ENCODE measurements around the gene TEAD1.
A peak's percentile ranks its signal among the peaks of the same experiment; 100 is the strongest.

TEAD1 gene

GRCh38 chr11:12927221-12927620 is 253.0 kb downstream of the TEAD1 start:
- no peak for DNase-seq

- DNase-seq = no peak
Observed at GRCh38 chr11:12927886-12928285, 253.7 kb downstream of the TEAD1 start.

- DNase-seq = no peak
Observed at GRCh38 chr11:12930850-12931249, 256.6 kb downstream of the TEAD1 start.

- DNase-seq = no peak
Observed at GRCh38 chr11:12932485-12932884, 258.3 kb downstream of the TEAD1 start.

- no peak for DNase-seq
Observed at GRCh38 chr11:12936200-12936599, 262.0 kb downstream of the TEAD1 start.

GRCh38 chr11:12938590-12939247 is 264.5 kb downstream of the TEAD1 start:
- no peak for DNase-seq

GRCh38 chr11:12941671-12942070 is 267.4 kb downstream of the TEAD1 start:
- peak in 1 of 58 donors; percentile 15 for DNase-seq

- DNase-seq = no peak
Observed at GRCh38 chr11:12942157-12942556, 267.9 kb downstream of the TEAD1 start.

- DNase-seq = no peak
Observed at GRCh38 chr11:12943311-12943710, 269.1 kb downstream of the TEAD1 start.

GRCh38 chr11:12944889-12945288 is 270.7 kb downstream of the TEAD1 start:
- no peak for DNase-seq

GRCh38 chr11:12949453-12949852 is 275.2 kb downstream of the TEAD1 start:
- no peak for DNase-seq

- DNase-seq = no peak
Observed at GRCh38 chr11:12950670-12951069, 276.4 kb downstream of the TEAD1 start.

- DNase-seq = no peak
Observed at GRCh38 chr11:12951376-12951775, 277.2 kb downstream of the TEAD1 start.

GRCh38 chr11:12952094-12952493 is 277.9 kb downstream of the TEAD1 start:
- DNase-seq = no peak

GRCh38 chr11:12958986-12959385 is 284.8 kb downstream of the TEAD1 start:
- no peak for DNase-seq

- DNase-seq = no peak
Observed at GRCh38 chr11:12961615-12962014, 287.4 kb downstream of the TEAD1 start.

- DNase-seq = no peak
Observed at GRCh38 chr11:12962306-12962705, 288.1 kb downstream of the TEAD1 start.

- DNase-seq = peak in 3 of 58 donors; percentile 5 to 10 (median 6)
Observed at GRCh38 chr11:12963051-12963450, 288.8 kb downstream of the TEAD1 start.

GRCh38 chr11:12963792-12964536 is 289.7 kb downstream of the TEAD1 start:
- DNase-seq = peak in 54 of 58 donors; percentile 1 to 74 (median 38)

- DNase-seq = no peak
Observed at GRCh38 chr11:12964650-12965049, 290.4 kb downstream of the TEAD1 start.

- DNase-seq = no peak
Observed at GRCh38 chr11:12966002-12966401, 291.8 kb downstream of the TEAD1 start.

- no peak for DNase-seq
Observed at GRCh38 chr11:12968101-12968500, 293.9 kb downstream of the TEAD1 start.

- DNase-seq = no peak
Observed at GRCh38 chr11:12968826-12969225, 294.6 kb downstream of the TEAD1 start.
